Measurements from ENCODE around the gene ACTR6.
"Not testable (repeated sequence)": the region's sequence is repeated elsewhere in the genome, so short reads cannot be mapped to it uniquely, and the experiment has no call there.

The ACTR6 gene

GRCh38 chr12:100221523-100221922 is 20.9 kb downstream of the ACTR6 start:
- no peak for DNase-seq (ENCODE audit: low read depth)

- not testable (repeated sequence) for DNase-seq (ENCODE audit: low read depth)
Measured at GRCh38 chr12:100222173-100222572, 21.6 kb downstream of the ACTR6 start.

GRCh38 chr12:100225491-100225890 is 24.9 kb downstream of the ACTR6 start:
- no peak for DNase-seq (ENCODE audit: low read depth)

GRCh38 chr12:100229036-100229635 is 28.5 kb downstream of the ACTR6 start:
- no peak for DNase-seq (ENCODE audit: low read depth)

- no peak for DNase-seq (ENCODE audit: low read depth)
Measured at GRCh38 chr12:100229876-100230275, 29.3 kb downstream of the ACTR6 start.

- DNase-seq (ENCODE audit: low read depth), result not testable (repeated sequence)
Measured at GRCh38 chr12:100231873-100232272, 31.3 kb downstream of the ACTR6 start.

- peak; percentile 93 for DNase-seq (ENCODE audit: low read depth)
Measured at GRCh38 chr12:100234166-100234565, 33.6 kb downstream of the ACTR6 start.

- peak; percentile 72 for DNase-seq (ENCODE audit: low read depth)
Measured at GRCh38 chr12:100234591-100235304, 34.1 kb downstream of the ACTR6 start.

- no peak for DNase-seq (ENCODE audit: low read depth)
Measured at GRCh38 chr12:100238801-100239200, 38.2 kb downstream of the ACTR6 start.

GRCh38 chr12:100239589-100239988 is 39.0 kb downstream of the ACTR6 start:
- DNase-seq (ENCODE audit: low read depth), result no peak

- DNase-seq (ENCODE audit: low read depth), result no peak
Measured at GRCh38 chr12:100243137-100243536, 42.5 kb downstream of the ACTR6 start.

GRCh38 chr12:100247765-100248164 is 47.1 kb downstream of the ACTR6 start:
- DNase-seq (ENCODE audit: low read depth), result no peak

- no peak for DNase-seq (ENCODE audit: low read depth)
Measured at GRCh38 chr12:100248886-100249285, 48.3 kb downstream of the ACTR6 start.

- no peak for DNase-seq (ENCODE audit: low read depth)
Measured at GRCh38 chr12:100249941-100250340, 49.3 kb downstream of the ACTR6 start.

GRCh38 chr12:100251917-100252316 is 51.3 kb downstream of the ACTR6 start:
- no peak for DNase-seq (ENCODE audit: low read depth)

- no peak for DNase-seq (ENCODE audit: low read depth)
Measured at GRCh38 chr12:100253437-100253836, 52.8 kb downstream of the ACTR6 start.

- DNase-seq (ENCODE audit: low read depth), result no peak
Measured at GRCh38 chr12:100254876-100255275, 54.3 kb downstream of the ACTR6 start.

- DNase-seq (ENCODE audit: low read depth), result no peak
Measured at GRCh38 chr12:100258127-100258526, 57.5 kb downstream of the ACTR6 start.

GRCh38 chr12:100263131-100263530 is 62.5 kb downstream of the ACTR6 start:
- no peak for DNase-seq (ENCODE audit: low read depth)

- not testable (repeated sequence) for DNase-seq (ENCODE audit: low read depth)
Measured at GRCh38 chr12:100265107-100265506, 64.5 kb downstream of the ACTR6 start.

- no peak for DNase-seq (ENCODE audit: low read depth)
Measured at GRCh38 chr12:100265732-100266584, 65.3 kb downstream of the ACTR6 start.

- DNase-seq (ENCODE audit: low read depth), result no peak
Measured at GRCh38 chr12:100266585-100266834, 65.9 kb downstream of the ACTR6 start.
